Measurements from ENCODE around the gene FGF6. TPM values are rescaled to one million over a fixed set of nuclear protein-coding genes. Genes with fewer than 3 reads are reported as not detected.

The FGF6 gene
- total and polyA plus RNA-seq, 4 donors = not detected

- Histone ChIP-seq H3K9me3 (ENCODE audit: control insufficient read depth in 4 of 4, insufficient read depth in 3 of 4, low read length in 3 of 4) (no peaks in the 10 kb centered on the region), H3K27me3 (ENCODE audit: control insufficient read depth in 3 of 3, insufficient read depth in 3 of 3, low read length in 2 of 3) (peaks cover 0 to 6% (median 5%) of the 10 kb centered on the region in 3 donors), H3K27ac (ENCODE audit: low read depth in 1 of 2, low read length in 1 of 2) (no peak overlapping the region), H3K9ac (ENCODE audit: insufficient read depth in 1 of 2, low read length in 2 of 2) (no peak overlapping the region), H3K36me3 (ENCODE audit: control insufficient read depth in 4 of 4, insufficient read depth in 4 of 4, low read length in 4 of 4) (no peaks in the 10 kb centered on the region), H3K4me1 (ENCODE audit: control insufficient read depth in 5 of 5, insufficient read depth in 5 of 5, low read length in 5 of 5) (peaks cover 0 to 1% (median 0%) of the 10 kb centered on the region in 5 donors), H3K4me3 (no peak overlapping the region)
- no peak for ATAC-seq (ENCODE audit: insufficient read depth, low FRiP score)
- WGBS, 2 donors = 48 to 59% methylated on average over 4 of the region's 4 CpGs
- no peak for DNase-seq
- no peak for TF ChIP-seq CTCF (IDR thresholded peaks at IDR 0.05; ENCODE audit: control extremely low read depth, extremely low read depth)
These were observed 4.2 kb upstream of the FGF6 start for GRCh38 chr12:4449851-4450221.

- TF ChIP-seq CTCF (IDR thresholded peaks at IDR 0.05; ENCODE audit: control extremely low read depth, extremely low read depth) = no peak
- WGBS, 2 donors = 87% methylated on average over 9 of the region's 9 CpGs
- Histone ChIP-seq H3K9me3 (ENCODE audit: control insufficient read depth in 4 of 4, insufficient read depth in 3 of 4, low read length in 3 of 4) (no peaks in the 10 kb centered on the region), H3K36me3 (ENCODE audit: control insufficient read depth in 4 of 4, insufficient read depth in 4 of 4, low read length in 4 of 4) (no peaks in the 10 kb centered on the region), H3K27ac (ENCODE audit: low read depth in 1 of 2, low read length in 1 of 2) (no peak overlapping the region), H3K27me3 (ENCODE audit: control insufficient read depth in 3 of 3, insufficient read depth in 3 of 3, low read length in 2 of 3) (peaks cover 0 to 6% (median 5%) of the 10 kb centered on the region in 3 donors), H3K4me3 (no peak overlapping the region), H3K4me1 (ENCODE audit: control insufficient read depth in 5 of 5, insufficient read depth in 5 of 5, low read length in 5 of 5) (peaks cover 0 to 1% (median 0%) of the 10 kb centered on the region in 5 donors), H3K9ac (ENCODE audit: insufficient read depth in 1 of 2, low read length in 2 of 2) (no peak overlapping the region)
- ATAC-seq (ENCODE audit: insufficient read depth, low FRiP score) (no peak), DNase-seq (no peak)
These were observed 3.6 kb upstream of the FGF6 start for GRCh38 chr12:4448943-4449850.

GRCh38 chr12:4448371-4448940 is 2.8 kb upstream of the FGF6 start:
- Histone ChIP-seq H3K9me3 (ENCODE audit: control insufficient read depth in 4 of 4, insufficient read depth in 3 of 4, low read length in 3 of 4) (no peaks in the 10 kb centered on the region), H3K27ac (ENCODE audit: low read depth in 1 of 2, low read length in 1 of 2) (no peak overlapping the region), H3K9ac (ENCODE audit: insufficient read depth in 1 of 2, low read length in 2 of 2) (no peak overlapping the region), H3K36me3 (ENCODE audit: control insufficient read depth in 4 of 4, insufficient read depth in 4 of 4, low read length in 4 of 4) (no peaks in the 10 kb centered on the region), H3K4me1 (ENCODE audit: control insufficient read depth in 5 of 5, insufficient read depth in 5 of 5, low read length in 5 of 5) (peaks cover 0 to 1% (median 0%) of the 10 kb centered on the region in 5 donors), H3K27me3 (ENCODE audit: control insufficient read depth in 3 of 3, insufficient read depth in 3 of 3, low read length in 2 of 3) (peaks cover 0 to 11% (median 6%) of the 10 kb centered on the region in 3 donors), H3K4me3 (no peak overlapping the region)
- 86 to 93% methylated on average over 6 of the region's 6 CpGs for WGBS, 2 donors
- DNase-seq (no peak), ATAC-seq (ENCODE audit: insufficient read depth, low FRiP score) (no peak)
- no peak for TF ChIP-seq CTCF (IDR thresholded peaks at IDR 0.05; ENCODE audit: control extremely low read depth, extremely low read depth)
